HUDEP-2 (cell line): Measurements from ENCODE around the gene MAP3K14.

ENCODE experiments used
- DNase-seq, 76 experiments: peaks; one replicate each; lab custom pipeline; 2025; ENCODE audit not compliant: unreplicated experiment in 76 of 76; lab: John Stamatoyannopoulos, UW

Gene MAP3K14

GRCh38 chr17:45241328-45242028, 75.3 kb downstream of the MAP3K14 start:
- no peak for DNase-seq

- DNase-seq = no peak
These were observed 75.9 kb downstream of the MAP3K14 start for GRCh38 chr17:45240905-45241327.

- DNase-seq = no peak
These were observed 78.6 kb downstream of the MAP3K14 start for GRCh38 chr17:45238155-45238774.

GRCh38 chr17:45237686-45238085, 79.1 kb downstream of the MAP3K14 start:
- no peak for DNase-seq

GRCh38 chr17:45236282-45236606, 80.6 kb downstream of the MAP3K14 start:
- DNase-seq = no peak

GRCh38 chr17:45235416-45236281, 81.2 kb downstream of the MAP3K14 start:
- DNase-seq = peak in 57 of 76 experiments; percentile 12 to 70 (median 48)

GRCh38 chr17:45234641-45235415, 82.0 kb downstream of the MAP3K14 start:
- peak in 3 of 76 experiments; percentile 12 to 34 (median 17) for DNase-seq

GRCh38 chr17:45233423-45233924, 83.3 kb downstream of the MAP3K14 start:
- no peak for DNase-seq

GRCh38 chr17:45232514-45233422, 84.1 kb downstream of the MAP3K14 start:
- DNase-seq = no peak

GRCh38 chr17:45231481-45232116, 85.2 kb downstream of the MAP3K14 start:
- DNase-seq = peak in 2 of 76 experiments; percentile 15 to 17

GRCh38 chr17:45230787-45231480, 85.9 kb downstream of the MAP3K14 start:
- DNase-seq = peak in 11 of 76 experiments; percentile 12 to 39 (median 20)

GRCh38 chr17:45230410-45230786, 86.4 kb downstream of the MAP3K14 start:
- no peak for DNase-seq

GRCh38 chr17:45229681-45230409, 87.0 kb downstream of the MAP3K14 start:
- no peak for DNase-seq

- peak in 25 of 76 experiments; percentile 11 to 67 (median 30) for DNase-seq
These were observed 87.9 kb downstream of the MAP3K14 start for GRCh38 chr17:45228763-45229539.

GRCh38 chr17:45227926-45228762, 88.7 kb downstream of the MAP3K14 start:
- DNase-seq = no peak
